ENCODE measurements around the gene PCP4. TPM values are rescaled to one million over a fixed set of nuclear protein-coding genes. Genes with fewer than 3 reads are reported as not detected.

PCP4 gene
- total and polyA plus RNA-seq, 10 of the 15 experiments (the other 5 are each of a cell fraction or from before 2014, with no cell fraction given), result not detected

DNA sequence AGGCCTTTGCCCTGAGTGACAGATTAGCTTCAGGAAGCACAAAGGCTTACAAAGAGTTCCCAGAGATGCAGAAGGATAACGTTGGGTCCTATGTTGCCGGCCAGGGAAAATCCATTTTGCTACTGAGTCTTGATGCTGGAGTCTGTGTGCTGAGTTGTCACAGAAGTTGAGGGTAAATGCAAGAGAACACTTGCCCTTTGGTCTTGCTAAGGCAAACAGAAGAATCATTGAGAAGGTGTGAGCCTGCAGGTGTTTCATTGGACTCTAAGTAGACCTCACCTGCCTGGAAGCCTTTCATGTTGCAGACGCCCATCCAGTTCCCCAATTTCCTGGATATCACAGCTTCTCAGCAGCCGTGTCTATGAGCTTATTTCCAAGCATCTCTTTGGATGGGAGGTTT lies 105.2 kb downstream of the PCP4 start:
- ChIA-PET SMC1A (ENCODE audit: uncharacterized antibody, unreplicated experiment) (no interaction called here), POLR2A (no interaction called here), RAD21 (ENCODE audit: unreplicated experiment) (no interaction called here), CTCF (no interaction called here)
- Histone ChIP-seq H2AFZ (ENCODE audit: control insufficient read depth, low read depth, low read length) (no peak overlapping the region), H3K27me3 (replicated peaks in 1 of 2; ENCODE audit: control insufficient read depth in 2 of 2, insufficient read depth in 2 of 2, low read length in 1 of 2) (no peaks in the 10 kb centered on the region), H3K4me1 (ENCODE audit: control insufficient read depth, insufficient read depth, low read length) (no peaks in the 10 kb centered on the region), H3K4me3 (no peak overlapping the region), H3K27ac (ENCODE audit: control insufficient read depth, insufficient read depth) (no peak overlapping the region), H3K79me2 (ENCODE audit: control insufficient read depth, insufficient read depth, low read length) (no peaks in the 10 kb centered on the region), H3K36me3 (ENCODE audit: control insufficient read depth in 2 of 2, insufficient read depth in 2 of 2, low read length in 1 of 2) (no peaks in the 10 kb centered on the region), H4K20me1 (ENCODE audit: control insufficient read depth, insufficient read depth) (no peaks in the 10 kb centered on the region), H3K9me3 (replicated peaks; ENCODE audit: control insufficient read depth, insufficient read depth, low read length) (no peaks in the 10 kb centered on the region; the same call in 2 of the 3 replicates), H3K4me2 (ENCODE audit: control insufficient read depth, insufficient read depth) (no peak overlapping the region), H3K9ac (ENCODE audit: control insufficient read depth, insufficient read depth, low read length) (no peak overlapping the region)
- WGBS (ENCODE audit: insufficient coverage, insufficient replicate concordance, low lambda C conversion rate, missing lambda C conversion rate), result 10% methylated on average over 4 of the region's 4 CpGs
- FAIRE-seq (no peak), ATAC-seq (no peak), DNase-seq (ENCODE audit: low read depth, low spot score) (no peak)
- no TSS peak for BruUV-seq (replicated peaks)
- in situ Hi-C loops (cut with MboI) (no loop called here), intact Hi-C loops (cut with micrococcal nuclease; ENCODE audit: unreplicated experiment) (no loop called here)
- TF ChIP-seq, protein P1, sequence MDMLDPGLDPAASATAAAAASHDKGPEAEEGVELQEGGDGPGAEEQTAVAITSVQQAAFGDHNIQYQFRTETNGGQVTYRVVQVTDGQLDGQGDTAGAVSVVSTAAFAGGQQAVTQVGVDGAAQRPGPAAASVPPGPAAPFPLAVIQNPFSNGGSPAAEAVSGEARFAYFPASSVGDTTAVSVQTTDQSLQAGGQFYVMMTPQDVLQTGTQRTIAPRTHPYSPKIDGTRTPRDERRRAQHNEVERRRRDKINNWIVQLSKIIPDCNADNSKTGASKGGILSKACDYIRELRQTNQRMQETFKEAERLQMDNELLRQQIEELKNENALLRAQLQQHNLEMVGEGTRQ (IDR thresholded peaks at IDR 0.05; ENCODE audit: borderline replicate concordance, low read depth, low read length), result no peak
- TF ChIP-seq TBL1XR1 (IDR thresholded peaks at IDR 0.05; ENCODE audit: low read depth, low read length), result no peak
- TF ChIP-seq ZBTB40 (IDR thresholded peaks at IDR 0.05; ENCODE audit: borderline replicate concordance), result no peak
- no peak for TF ChIP-seq SUPT20H (IDR thresholded peaks at IDR 0.05; ENCODE audit: borderline replicate concordance, control insufficient read depth, low read depth, low read length)
- no peak for TF ChIP-seq IRF5 (IDR thresholded peaks at IDR 0.05; ENCODE audit: borderline replicate concordance)
- TF ChIP-seq SIN3A (IDR thresholded peaks at IDR 0.05; ENCODE audit: low read depth, low read length), result no peak
- TF ChIP-seq KDM1A (IDR thresholded peaks at IDR 0.05; ENCODE audit: borderline replicate concordance), result no peak
- no peak for TF ChIP-seq BCL3 (IDR thresholded peaks at IDR 0.05; ENCODE audit: borderline replicate concordance, insufficient read depth, low read depth, low read length, poor library complexity, severe bottlenecking)
- no peak for TF ChIP-seq MYC (IDR thresholded peaks at IDR 0.05; ENCODE audit: insufficient read depth, insufficient read length, insufficient replicate concordance, low read length, severe bottlenecking)
